Kidney glomerular epithelial cell (primary cell): ENCODE results near the gene PPP2R3B.
"Not testable (repeated sequence)": the region's sequence is repeated elsewhere in the genome, so short reads cannot be mapped to it uniquely, and the experiment has no call there.

Experiments
- DNase-seq: peaks from one replicate; lab custom pipeline; 2025; lab: John Stamatoyannopoulos, UW

The PPP2R3B gene

GRCh38 chrX:338281-338835, 48.3 kb downstream of the PPP2R3B start:
- DNase-seq, result no peak

DNA sequence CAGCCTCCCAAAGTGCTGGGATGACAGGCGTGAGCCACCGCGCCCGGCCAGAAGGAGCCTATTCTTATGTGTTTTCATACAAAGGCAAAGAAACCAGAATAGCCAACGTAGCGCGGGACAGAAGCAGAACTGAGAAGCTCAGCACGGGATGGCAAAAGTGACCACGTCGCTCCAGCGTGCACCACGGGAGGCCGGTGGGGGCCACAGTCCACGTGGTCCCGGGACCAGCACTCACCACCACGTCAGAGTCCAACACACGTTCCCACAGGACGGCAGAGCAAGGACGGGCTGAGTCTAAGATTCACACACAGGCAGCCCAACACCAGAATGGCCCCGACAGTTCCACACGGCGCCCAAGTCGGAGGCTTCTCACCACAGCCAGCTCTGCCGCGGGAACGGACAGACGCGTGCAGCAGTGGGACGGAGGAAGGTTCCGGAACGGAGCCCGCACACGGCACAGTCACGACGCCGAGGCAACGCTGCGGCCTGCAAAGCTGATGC, 49.3 kb downstream of the PPP2R3B start:
- no peak for DNase-seq

DNA sequence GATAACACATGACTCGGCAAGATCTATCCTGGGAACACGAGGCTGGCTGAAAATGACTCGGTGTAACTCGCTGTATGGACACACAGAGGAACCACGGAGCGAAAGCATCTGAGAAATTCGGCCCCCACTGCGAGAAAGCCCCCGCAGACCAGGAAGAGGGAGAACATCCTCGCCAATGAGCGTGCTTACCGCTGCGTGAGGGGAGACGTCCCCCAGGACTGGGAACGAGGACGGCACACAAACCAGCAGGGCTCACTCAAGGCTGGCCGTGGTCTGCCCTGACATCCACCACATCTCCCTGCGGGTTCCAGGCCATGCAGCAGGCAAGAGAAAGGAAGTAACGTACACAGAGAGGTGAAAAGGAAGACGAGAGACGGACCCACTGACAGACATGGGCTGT, 50.5 kb downstream of the PPP2R3B start:
- DNase-seq, result no peak

DNA sequence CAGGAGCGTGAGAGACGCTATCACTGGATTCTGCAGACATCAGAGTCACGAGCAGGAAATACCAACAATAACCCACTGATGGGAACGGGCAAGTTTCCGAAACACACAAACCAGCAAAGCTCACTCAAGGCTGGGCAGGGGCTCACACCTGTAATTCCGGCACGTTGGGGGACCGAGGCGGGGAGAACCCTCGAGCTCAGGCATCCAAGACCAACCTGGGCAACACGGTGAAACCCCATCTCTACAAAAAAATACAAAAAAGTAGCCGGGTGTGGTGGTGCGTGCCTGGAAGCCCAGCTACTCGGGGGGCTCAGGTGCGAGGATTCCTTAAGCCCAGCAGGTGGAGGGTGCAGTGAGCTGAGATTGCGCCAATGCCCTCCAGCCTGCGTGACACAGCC, 51.0 kb downstream of the PPP2R3B start:
- no peak for DNase-seq

DNA sequence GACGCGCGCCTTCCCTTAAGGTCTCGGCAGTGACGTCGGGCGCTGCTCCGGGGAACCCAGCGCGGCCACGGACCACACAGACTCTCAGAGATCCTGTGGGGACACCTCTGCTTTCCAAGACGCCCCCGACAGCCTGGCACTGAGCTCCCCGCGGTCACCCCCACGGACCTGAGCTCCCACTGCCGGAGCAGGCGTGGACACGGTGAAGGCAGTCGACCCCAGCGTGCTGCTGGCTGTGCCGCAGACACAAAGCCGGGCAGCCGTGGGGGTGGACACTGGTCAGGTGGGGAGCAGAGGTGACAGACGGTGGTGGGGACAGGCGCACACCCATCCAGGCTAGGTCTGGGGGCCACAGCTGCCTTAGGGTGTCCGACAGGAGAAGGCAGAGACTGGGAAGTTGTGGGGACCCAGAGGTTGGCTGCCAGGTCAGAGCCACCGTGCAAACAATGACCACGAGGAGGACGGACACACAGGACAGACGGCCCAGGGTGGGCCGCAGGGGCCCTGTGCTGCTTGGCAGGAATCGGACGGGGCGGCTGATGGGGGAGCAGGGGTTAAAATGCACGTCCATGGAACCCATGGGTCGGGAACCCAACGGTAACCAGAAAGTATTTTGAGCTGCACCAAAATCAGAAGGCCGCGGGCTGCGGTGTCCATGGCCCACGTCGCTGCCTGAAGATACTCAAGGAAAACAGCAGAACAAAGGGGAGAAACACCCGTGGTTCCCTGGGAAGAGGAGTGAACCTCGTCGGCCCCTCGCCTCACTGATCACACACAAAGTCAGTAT, 51.5 kb downstream of the PPP2R3B start:
- DNase-seq, result no peak

DNA sequence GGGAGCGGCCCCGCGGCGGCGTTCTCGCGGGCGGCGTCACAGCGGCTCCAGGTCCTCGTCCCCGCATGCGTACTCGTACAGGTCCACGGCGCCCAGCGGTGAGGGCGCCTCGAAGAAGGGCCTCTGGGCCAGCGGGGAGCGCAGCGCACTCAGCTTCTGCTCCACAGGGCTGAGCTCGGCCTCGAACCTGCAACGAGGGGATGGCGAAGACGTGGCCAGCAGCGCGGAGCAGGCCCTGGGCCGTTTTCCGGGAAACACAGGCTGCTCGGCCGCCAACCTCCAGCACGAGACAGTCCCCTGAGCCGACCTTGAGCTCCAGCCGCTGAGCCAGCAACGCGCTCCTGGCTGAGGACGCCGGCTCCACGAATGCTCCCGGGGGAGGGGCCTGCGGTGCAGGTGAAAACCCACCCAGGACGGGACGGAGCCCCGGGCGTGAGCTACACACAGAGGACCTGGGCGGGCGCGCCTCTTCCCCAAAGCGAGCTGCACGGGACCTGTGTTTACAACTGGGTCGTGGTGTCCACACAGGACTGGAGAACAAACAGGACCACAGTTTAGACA, 52.3 kb downstream of the PPP2R3B start:
- no peak for DNase-seq

DNA sequence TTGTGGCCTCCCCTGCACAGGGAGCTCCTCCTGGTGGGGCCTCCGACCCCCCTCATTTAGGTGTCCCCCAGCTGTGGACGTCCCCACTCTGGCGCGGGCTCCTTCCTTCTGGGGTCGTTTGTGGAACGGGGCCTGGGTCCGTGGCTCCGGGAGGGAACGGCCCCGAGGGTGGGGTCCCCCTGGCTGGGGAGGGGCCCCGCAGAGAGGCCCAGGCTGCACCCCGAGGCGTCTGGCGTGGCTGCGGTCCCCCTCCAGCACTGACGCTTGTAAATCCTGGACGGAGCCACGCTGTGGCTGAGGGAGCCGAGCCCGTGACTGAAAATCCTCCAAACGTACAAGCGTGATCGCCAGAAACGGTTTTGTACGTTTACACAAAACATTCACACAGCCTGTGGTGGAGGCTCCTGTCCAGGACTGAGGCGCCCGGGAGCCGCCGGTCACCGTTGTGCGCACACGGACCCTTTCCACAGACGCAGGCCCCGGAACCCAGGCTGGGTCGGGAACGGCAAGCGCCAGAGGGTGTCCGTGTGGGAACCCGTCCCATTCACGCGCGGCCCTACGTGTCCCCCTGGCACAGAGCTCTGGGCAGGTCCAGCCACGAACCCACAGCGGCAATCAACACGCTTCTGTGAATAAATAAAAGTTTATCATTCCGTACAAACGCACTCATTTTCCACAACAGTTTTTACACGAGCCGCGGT, 52.9 kb downstream of the PPP2R3B start:
- no peak for DNase-seq

DNA sequence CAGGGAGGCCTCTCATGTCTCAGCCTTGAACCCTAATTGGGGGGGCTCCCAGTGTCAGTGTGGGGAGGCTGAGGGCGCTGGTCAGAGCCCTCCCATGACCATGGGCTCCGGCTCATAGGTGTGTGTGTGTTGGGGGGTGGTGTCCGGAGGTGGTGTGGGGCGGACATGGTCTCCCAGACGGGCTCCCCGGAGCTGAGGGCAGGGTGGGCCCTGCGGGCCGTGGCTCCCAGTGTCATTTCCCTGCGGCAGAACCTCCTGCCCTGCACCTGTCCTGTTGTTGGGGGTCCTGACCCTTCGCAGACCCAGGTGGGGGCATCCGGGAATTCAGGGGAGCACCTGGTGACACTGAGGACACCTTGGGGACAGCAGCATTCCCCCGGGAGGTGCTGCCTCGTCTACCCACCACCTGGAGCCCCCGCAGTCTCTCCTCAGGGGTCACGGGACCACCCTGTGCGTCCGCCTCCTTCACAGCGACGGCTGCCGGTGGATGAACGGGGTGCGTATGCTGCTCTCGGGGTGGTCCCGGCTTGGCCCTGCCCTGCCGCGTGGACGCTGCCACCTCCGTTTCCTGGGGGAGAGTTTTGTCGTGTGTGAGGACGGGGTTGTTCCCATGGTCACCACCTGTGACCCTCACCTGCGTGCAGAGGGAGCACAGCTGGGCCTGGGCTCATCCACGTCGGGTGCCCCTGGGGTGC, 53.6 kb downstream of the PPP2R3B start:
- DNase-seq, result no peak

- DNase-seq, result no peak
These were observed 54.2 kb downstream of the PPP2R3B start for GRCh38 chrX:332496-332860.

DNA sequence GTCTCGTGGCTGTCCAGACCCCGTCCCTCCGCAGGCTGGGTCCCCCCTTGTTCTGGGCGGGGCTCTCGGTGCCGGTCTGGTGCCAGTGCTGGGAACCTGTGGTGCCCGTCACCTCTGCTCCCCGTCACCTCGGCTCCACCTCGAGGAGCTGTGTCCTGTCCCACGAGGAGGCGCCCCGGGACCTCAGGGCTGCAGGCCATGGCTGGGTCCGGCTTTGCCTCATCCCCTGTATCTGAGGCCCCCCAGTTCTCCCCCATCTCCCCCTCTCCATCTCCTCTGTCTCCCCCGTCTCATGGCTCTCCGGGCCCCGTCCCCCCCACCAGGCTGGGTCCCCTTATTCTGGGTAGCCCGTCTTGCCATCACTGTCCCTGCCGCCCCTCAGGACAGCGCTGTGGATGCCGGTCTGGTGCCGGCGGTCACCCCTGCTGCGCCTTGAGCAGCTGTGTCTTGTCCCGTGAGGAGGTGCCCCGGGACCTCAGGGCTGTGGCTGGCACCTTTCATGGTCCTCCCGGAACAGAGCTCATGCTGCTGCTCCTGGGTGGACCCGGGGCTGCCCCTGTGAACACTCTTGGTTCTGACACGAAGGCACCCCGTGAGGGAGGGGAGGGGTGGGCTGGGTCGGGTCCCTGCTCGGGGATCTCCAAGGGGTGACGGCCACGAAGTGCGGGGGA, 54.7 kb downstream of the PPP2R3B start:
- no peak for DNase-seq

DNA sequence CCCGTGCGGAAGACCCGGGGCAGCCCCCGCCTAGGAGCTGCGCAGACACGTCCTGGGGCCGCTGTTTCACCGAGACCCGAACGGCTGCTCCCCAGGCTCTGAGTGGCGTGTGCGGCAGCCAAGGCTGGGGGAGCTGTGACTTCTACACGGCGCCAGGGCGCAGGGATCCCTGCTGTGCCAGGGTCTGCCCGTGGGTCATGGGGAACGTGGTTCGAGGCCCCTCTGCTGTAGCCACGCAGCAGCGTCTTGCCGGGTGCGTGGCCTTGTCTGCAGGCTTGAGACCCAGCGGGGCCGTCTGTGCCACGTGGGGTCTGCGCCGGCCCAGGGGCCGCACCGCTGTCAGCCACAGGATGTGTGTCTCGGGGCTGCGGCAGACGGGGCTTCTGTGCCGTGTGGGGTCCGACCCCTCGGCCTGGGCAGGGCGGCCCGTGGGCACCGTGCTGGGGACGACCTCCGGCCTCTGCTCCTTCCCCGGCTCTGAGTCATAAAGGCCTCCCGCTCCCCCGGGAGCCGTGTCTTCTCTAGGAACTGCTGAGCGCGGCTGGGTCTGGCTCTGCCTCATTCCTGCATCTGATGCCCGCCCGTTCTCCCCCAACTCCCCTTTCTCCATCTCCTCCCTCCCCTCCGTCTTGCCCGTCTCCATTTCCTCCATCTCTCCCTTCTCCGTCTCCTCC, 55.4 kb downstream of the PPP2R3B start:
- no peak for DNase-seq

DNA sequence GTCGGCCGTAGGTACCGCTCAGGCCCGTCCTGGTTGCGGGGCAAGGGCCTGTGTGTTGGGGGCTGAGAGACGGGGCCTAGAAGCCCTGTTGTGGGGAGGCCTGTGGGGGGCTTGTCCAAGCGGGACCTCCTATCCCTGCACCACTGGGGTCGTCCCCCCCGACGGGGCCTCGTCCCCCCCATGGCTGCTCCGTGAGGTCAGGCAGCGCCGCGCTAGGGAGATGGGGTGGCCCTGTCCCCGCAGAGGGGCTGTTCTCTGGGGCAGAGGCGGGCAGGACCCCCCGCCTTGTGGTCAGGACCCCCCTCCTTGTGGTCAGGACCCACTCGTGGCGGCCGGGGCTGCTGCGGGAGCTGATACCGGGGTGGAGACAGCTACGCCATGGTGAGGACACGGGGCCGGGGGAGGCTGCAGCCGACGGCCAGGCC, 56.0 kb downstream of the PPP2R3B start:
- DNase-seq, result no peak

DNA sequence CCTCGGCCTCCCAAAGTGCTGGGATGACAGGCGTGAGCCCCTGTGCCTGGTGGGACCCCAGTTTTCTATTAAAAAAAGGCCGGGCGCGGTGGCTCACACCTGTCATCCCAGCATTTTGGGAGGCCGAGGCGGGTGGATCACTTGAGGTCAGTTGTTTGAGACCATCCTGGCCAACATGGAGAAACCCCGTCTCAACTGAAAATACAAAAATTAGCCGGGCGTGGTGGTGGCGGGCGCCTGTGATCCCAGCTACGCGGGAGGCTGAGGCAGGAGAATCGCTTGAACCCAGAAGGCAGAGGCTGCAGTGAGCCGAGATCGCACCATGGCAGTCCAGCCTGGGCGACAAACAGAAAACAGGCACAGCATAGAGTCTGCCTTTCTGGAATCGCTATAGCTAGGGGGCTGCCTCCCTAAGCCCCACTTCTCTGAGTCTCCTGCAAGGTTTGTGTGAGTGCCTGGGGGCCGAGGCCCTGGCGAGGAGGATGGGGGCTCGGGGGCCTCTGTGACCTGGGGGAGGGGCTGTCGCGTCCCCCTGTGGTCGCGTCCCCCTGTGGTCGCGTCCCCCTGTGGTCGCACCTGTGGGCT, 56.5 kb downstream of the PPP2R3B start:
- DNase-seq, result not testable (repeated sequence)

- DNase-seq, result no peak
These were observed 57.3 kb downstream of the PPP2R3B start for GRCh38 chrX:329291-329910.

DNA sequence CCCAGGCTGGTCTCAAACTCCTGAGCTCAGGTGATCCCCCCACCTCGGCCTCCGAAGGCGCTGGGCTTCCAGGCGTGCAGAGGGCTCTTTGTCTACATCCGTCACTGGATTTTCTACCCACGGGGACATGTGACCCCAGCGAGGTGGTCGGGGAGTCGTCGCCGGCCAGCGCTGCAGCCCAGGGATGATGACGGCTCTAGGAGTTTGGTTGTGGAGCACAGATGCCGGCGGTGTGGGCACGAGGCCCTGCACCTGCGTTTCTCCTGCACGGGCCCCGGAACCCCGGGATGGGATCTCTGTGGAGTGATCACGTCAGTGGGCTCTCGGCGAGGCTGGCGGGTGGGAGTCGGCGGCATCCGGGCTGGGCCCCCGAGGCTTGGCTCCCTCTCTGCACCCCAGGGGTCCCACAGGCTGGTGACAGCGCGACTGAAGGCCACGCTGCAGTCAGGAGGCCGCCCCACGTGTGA, 59.0 kb downstream of the PPP2R3B start:
- no peak for DNase-seq

- not testable (repeated sequence) for DNase-seq
These were observed 62.0 kb downstream of the PPP2R3B start for GRCh38 chrX:324664-325063.

- no peak for DNase-seq
These were observed 62.7 kb downstream of the PPP2R3B start for GRCh38 chrX:323721-324628.

DNA sequence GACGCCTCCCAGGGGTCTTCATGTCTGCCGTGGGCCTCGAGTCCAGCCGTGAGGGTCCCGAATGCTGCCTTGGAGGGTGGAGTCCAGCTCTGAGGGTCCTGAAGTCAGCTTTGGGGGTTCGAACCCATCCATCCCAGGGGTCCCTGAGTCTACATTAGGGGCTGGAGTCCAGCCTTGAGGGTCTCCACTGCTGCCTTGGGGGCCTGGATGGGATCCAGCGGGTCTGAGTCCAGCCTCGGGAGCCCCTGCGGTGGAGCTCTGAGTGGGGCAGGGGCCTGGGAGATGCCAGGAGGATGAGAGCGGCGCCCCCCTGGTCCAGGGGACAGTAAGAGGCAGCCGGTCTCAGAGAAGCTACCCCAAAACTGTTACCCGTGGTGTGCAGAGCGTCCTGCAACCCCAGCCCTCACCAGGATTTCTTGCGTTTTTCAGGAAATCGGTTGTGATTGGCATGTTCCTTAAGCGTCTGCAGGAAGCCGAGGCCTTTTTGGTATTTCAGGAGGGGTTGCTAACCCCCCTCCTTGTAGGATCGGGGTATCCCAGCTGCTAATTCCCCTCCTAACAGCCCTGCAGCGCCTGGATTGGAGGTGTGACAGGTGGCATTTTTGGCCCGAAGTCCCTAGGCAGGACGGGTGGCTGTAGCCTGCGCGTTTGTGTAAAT, 66.5 kb downstream of the PPP2R3B start:
- no peak for DNase-seq
